Measurements from ENCODE around the gene NFIX. TPM values are rescaled to one million over a fixed set of nuclear protein-coding genes. Genes with fewer than 3 reads are reported as not detected.

The NFIX gene
- total RNA-seq, 1 donor from 2014 or later: 118 TPM

DNA sequence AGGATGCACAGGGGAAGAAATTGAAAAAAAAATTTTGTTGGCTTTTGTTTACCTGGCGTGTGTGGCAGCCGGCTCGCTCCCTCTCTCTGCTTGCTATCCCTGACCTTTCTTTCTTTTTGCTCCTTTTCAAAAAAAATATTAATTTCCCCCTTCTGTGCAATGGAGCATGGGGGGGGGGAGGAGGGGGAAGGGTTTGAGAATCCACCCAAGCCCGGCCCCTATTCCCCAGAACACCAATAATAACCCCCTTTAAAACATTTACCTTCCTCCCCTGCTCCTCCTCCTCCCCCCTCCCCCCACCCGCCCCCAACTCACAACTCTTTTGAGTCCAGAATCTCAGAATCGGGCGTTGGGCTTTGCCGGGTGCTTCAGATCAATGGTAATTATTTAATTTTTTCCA is 28.4 kb downstream of the NFIX start:
- H3K9me3 ChIP-seq (replicated peaks): no peaks in the 10 kb centered on the region
- H3K4me1 ChIP-seq: peaks cover 100% of the 10 kb centered on the region
- no peak for DNase-seq
- TF ChIP-seq CTCF (IDR thresholded peaks at IDR 0.05; ENCODE audit: borderline replicate concordance): no peak
- H3K27me3 ChIP-seq (ENCODE audit: low read depth): no peaks in the 10 kb centered on the region
- H3K36me3 ChIP-seq: peaks cover 11% of the 10 kb centered on the region
- intact Hi-C loops (cut with micrococcal nuclease): no loop called here
- H3K27ac ChIP-seq (replicated peaks): peak overlapping the region; percentile 94
- H3K4me3 ChIP-seq: peak overlapping the region; percentile 66

- Histone ChIP-seq H3K27ac (replicated peaks) (peak overlapping the region; percentile 94), H3K27me3 (ENCODE audit: low read depth) (no peaks in the 10 kb centered on the region), H3K36me3 (peaks cover 11% of the 10 kb centered on the region), H3K9me3 (replicated peaks) (no peaks in the 10 kb centered on the region), H3K4me1 (peaks cover 100% of the 10 kb centered on the region), H3K4me3 (peak overlapping the region; percentile 66)
- no peak for DNase-seq
- intact Hi-C loops (cut with micrococcal nuclease): no loop called here
- TF ChIP-seq CTCF (IDR thresholded peaks at IDR 0.05; ENCODE audit: borderline replicate concordance): no peak
These were observed 29.1 kb downstream of the NFIX start for GRCh38 chr19:13024126-13024950.

DNA sequence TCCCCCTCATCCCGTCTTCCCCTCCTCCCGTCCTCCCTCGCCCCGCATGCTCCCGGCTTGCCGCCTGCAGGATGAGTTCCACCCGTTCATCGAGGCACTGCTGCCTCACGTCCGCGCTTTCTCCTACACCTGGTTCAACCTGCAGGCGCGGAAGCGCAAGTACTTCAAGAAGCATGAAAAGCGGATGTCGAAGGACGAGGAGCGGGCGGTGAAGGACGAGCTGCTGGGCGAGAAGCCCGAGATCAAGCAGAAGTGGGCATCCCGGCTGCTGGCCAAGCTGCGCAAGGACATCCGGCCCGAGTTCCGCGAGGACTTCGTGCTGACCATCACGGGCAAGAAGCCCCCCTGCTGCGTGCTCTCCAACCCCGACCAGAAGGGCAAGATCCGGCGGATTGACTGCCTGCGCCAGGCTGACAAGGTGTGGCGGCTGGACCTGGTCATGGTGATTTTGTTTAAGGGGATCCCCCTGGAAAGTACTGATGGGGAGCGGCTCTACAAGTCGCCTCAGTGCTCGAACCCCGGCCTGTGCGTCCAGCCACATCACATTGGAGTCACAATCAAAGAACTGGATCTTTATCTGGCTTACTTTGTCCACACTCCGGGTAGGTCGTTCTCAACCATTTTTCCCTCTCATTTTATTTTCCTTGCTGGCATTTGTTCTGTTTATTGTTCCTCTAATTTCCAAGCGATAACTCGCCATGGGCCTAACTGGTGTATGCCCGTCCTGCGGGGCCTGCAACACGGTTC is 29.8 kb downstream of the NFIX start:
- intact Hi-C loops (cut with micrococcal nuclease): no loop called here
- DNase-seq: no peak
- H3K9me3 ChIP-seq (replicated peaks): no peaks in the 10 kb centered on the region
- peaks cover 100% of the 10 kb centered on the region for H3K4me1 ChIP-seq
- H3K4me3 ChIP-seq: peak overlapping the region; percentile 66
- H3K27ac ChIP-seq (replicated peaks): peak overlapping the region; percentile 94
- H3K27me3 ChIP-seq (ENCODE audit: low read depth): no peaks in the 10 kb centered on the region
- H3K36me3 ChIP-seq: peaks cover 11% of the 10 kb centered on the region
- TF ChIP-seq CTCF (IDR thresholded peaks at IDR 0.05; ENCODE audit: borderline replicate concordance): no peak

GRCh38 chr19:13025819-13026456 is 30.7 kb downstream of the NFIX start:
- Histone ChIP-seq H3K27ac (replicated peaks) (peak overlapping the region; percentile 94), H3K9me3 (replicated peaks) (no peaks in the 10 kb centered on the region), H3K36me3 (peaks cover 11% of the 10 kb centered on the region), H3K4me3 (peak overlapping the region; percentile 66), H3K27me3 (ENCODE audit: low read depth) (no peaks in the 10 kb centered on the region), H3K4me1 (peaks cover 98% of the 10 kb centered on the region)
- intact Hi-C loops (cut with micrococcal nuclease): no loop called here
- DNase-seq: no peak
- no peak for TF ChIP-seq CTCF (IDR thresholded peaks at IDR 0.05; ENCODE audit: borderline replicate concordance)

Data from left ventricle myocardium inferior (tissue), 1 donor.